Chondrocyte (in vitro differentiated cells): ENCODE measurements around the gene ARFGEF3. TPM values are rescaled to one million over a fixed set of nuclear protein-coding genes. Genes with fewer than 3 reads are reported as not detected.

Experiments used
- DNase-seq: peaks from one replicate; pipeline ENCODE4 v3.0.0; 2021; ENCODE audit warnings: mixed read lengths, low spot score
- H3K27ac Mint-ChIP-seq: one replicate; pipeline ENCODE4 v1.8.0; 2021; ENCODE audit warnings: mild to moderate bottlenecking, moderate library complexity, mixed read lengths; ENCODE audit not compliant: unreplicated experiment
- H3K27me3 Mint-ChIP-seq: 2 replicates; pipeline ENCODE4 v1.8.0; 2021; ENCODE audit warnings: low read depth, mixed read lengths
- H3K36me3 Mint-ChIP-seq: 2 replicates; pipeline ENCODE4 v1.8.0; 2021; ENCODE audit warnings: low read depth, mixed read lengths
- H3K4me1 Mint-ChIP-seq: 2 replicates; pipeline ENCODE4 v1.8.0; 2021; ENCODE audit warnings: low read depth, mild to moderate bottlenecking, mixed read lengths
- H3K4me3 Mint-ChIP-seq: one replicate; pipeline ENCODE4 v1.8.0; 2021; ENCODE audit warnings: mild to moderate bottlenecking, moderate library complexity, mixed read lengths; ENCODE audit not compliant: unreplicated experiment
- H3K9me3 Mint-ChIP-seq: 2 replicates; pipeline ENCODE4 v1.8.0; 2021; ENCODE audit warnings: low read depth, mixed read lengths
- total RNA-seq: library from RNA; stranded (reverse); gene quantifications from 3 replicates; pipeline ENCODE4 v1.2.1, GENCODE V29; 2021
- TF ChIP-seq, protein P1 (sequence below): fragments of 200-600 bp; sonication (generic); IDR thresholded peaks from 2 replicates; pipeline ENCODE4 v1.5.0; 2021; ENCODE audit warnings: antibody characterized with exemption, mild to moderate bottlenecking, moderate library complexity

ARFGEF3 gene
- total RNA-seq, 1 donor from 2014 or later = 2.7 TPM

DNA sequence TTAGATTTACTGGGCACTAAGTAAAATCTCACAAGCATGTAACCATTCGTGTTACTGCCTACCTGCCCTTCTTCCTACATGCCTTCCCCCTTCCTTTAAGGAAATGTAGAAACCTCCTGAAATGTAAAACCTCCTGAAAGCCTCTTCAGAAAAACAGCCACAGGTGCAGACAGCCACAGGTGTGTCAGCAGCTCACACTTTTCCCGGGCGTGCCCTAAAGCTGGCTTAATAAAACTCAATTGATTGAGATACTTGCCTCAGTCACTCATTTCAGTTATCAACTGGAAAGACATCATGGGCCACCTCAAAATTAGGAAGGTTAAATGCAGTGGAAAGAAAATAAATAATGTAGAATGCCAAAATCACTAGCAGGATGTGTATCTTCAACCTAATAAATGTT, 79.6 kb downstream of the ARFGEF3 start:
- H3K4me3 Mint-ChIP-seq = no peak overlapping the region
- no peak overlapping the region for H3K27ac Mint-ChIP-seq
- TF ChIP-seq, protein P1, sequence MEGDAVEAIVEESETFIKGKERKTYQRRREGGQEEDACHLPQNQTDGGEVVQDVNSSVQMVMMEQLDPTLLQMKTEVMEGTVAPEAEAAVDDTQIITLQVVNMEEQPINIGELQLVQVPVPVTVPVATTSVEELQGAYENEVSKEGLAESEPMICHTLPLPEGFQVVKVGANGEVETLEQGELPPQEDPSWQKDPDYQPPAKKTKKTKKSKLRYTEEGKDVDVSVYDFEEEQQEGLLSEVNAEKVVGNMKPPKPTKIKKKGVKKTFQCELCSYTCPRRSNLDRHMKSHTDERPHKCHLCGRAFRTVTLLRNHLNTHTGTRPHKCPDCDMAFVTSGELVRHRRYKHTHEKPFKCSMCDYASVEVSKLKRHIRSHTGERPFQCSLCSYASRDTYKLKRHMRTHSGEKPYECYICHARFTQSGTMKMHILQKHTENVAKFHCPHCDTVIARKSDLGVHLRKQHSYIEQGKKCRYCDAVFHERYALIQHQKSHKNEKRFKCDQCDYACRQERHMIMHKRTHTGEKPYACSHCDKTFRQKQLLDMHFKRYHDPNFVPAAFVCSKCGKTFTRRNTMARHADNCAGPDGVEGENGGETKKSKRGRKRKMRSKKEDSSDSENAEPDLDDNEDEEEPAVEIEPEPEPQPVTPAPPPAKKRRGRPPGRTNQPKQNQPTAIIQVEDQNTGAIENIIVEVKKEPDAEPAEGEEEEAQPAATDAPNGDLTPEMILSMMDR = no peak
- H3K36me3 Mint-ChIP-seq = no peaks in the 10 kb centered on the region
- no peaks in the 10 kb centered on the region for H3K9me3 Mint-ChIP-seq
- peaks cover 11% of the 10 kb centered on the region for H3K4me1 Mint-ChIP-seq
- DNase-seq = no peak
- H3K27me3 Mint-ChIP-seq = no peaks in the 10 kb centered on the region

DNA sequence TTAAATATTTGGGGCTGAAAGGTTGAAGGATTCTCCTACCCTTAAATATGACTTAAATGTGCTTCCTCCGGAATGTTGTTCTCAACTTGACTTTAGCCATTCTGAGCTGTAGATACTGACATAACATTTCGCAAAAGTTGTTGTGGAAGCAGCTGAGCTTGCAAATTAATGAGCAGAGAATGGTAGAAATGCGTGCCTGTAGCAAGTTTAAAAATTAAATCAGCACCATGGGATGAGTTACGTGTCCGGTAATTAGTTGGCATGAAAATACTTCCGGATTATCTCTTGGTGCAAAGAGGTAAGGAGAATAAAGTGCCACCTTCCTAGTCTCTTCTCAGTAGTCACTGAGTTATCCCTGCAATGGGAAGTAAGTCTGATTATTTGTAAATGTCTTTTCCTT, 80.2 kb downstream of the ARFGEF3 start:
- Mint-ChIP-seq H3K27ac (no peak overlapping the region), H3K27me3 (no peaks in the 10 kb centered on the region), H3K9me3 (no peaks in the 10 kb centered on the region), H3K4me1 (peaks cover 11% of the 10 kb centered on the region), H3K4me3 (no peak overlapping the region), H3K36me3 (no peaks in the 10 kb centered on the region)
- DNase-seq = no peak
- TF ChIP-seq, protein P1 = no peak

DNA sequence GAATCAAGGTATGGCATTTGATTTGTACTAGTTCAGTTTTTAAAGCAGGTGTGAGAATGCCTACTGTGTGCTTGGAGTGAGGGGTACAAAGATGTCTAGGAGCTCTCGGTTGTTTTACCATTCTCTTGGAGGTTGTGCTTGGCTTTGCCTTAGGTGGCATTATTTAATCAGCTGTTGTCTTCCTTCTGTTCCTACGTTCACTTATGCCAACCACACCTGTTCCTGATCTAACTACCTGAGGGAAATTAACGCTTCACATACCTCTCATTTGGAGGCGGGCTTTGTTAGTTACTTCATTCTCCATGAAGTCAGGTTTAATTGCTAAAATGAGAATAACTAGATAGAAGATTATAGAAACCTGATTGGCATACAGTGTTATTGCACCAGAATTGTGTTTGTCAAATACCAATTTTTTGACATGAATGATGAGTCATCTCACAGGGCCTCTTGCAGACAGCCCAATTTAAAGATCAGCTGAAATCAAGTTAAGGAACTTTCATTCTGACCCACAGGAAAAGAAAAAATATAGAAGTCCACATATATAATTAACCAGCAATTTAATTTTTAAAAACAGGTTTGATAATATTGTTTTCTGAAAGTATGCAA, 81.4 kb downstream of the ARFGEF3 start:
- H3K27me3 Mint-ChIP-seq = no peaks in the 10 kb centered on the region
- no peak for DNase-seq
- H3K27ac Mint-ChIP-seq = no peak overlapping the region
- TF ChIP-seq, protein P1 = no peak
- H3K4me3 Mint-ChIP-seq = no peak overlapping the region
- H3K36me3 Mint-ChIP-seq = no peaks in the 10 kb centered on the region
- no peaks in the 10 kb centered on the region for H3K9me3 Mint-ChIP-seq
- H3K4me1 Mint-ChIP-seq = peaks cover 11% of the 10 kb centered on the region

DNA sequence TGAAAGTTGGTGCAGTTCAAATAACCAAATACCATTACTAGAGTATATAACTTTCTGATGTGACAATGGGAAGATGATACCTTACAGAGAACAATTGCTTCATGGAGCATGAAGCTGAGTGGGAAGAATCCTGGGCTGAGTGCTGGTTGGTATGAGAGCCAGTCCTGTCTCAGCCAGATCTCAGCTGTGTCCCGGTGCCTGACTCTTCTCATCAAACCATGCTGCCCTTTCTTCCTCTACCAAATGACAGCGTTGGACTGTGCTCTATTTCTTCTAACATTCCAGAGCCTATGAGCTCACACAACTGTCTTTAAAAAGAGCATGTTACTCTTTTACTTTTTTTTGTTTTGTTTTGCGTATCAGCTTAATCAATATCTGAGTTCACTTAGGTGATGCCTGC, 84.0 kb downstream of the ARFGEF3 start:
- TF ChIP-seq, protein P1 = no peak
- H3K27ac Mint-ChIP-seq = no peak overlapping the region
- no peaks in the 10 kb centered on the region for H3K27me3 Mint-ChIP-seq
- H3K9me3 Mint-ChIP-seq = no peaks in the 10 kb centered on the region
- H3K4me1 Mint-ChIP-seq = peaks cover 7% of the 10 kb centered on the region
- DNase-seq = no peak
- no peaks in the 10 kb centered on the region for H3K36me3 Mint-ChIP-seq
- H3K4me3 Mint-ChIP-seq = no peak overlapping the region

DNA sequence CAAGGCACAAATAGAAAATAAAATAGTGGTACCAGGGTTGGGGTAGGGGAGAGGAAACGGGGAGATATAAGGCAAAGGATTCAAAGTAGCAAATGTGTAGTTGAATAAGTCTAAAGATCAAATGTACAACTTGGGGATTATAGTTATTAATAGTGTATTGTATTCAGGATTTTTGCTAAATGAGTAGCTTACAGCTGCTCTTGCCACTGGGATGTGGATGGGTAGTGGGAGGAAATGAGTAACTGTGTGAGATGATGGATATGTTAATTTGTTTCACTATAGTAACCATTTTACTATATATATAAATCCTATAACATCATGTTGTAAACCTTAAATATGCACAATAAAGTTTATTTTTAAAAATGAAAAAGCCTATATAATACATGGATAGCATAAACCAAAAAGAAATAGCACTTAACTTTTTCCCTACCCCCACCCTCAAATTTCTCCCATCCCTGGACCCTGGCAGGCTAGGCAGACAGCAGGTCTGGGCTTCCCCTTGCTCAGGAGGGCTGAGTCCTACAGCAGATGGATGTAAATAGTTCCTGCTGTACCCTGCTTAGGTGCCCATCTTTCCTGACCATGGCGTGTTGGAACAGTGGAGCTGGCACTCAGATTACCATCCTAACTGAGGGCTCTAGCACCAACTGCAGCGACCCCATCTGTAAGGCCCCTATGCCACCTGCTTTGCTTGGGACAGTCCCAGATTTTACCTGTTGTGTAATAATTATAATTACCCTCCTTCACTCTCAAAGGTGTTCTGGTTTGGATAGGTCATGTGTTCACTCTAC, 85.1 kb downstream of the ARFGEF3 start:
- no peak for DNase-seq
- H3K27me3 Mint-ChIP-seq = no peaks in the 10 kb centered on the region
- H3K36me3 Mint-ChIP-seq = no peaks in the 10 kb centered on the region
- H3K27ac Mint-ChIP-seq = peak overlapping the region; percentile 71
- no peak overlapping the region for H3K4me3 Mint-ChIP-seq
- H3K4me1 Mint-ChIP-seq = peaks cover 3% of the 10 kb centered on the region
- no peaks in the 10 kb centered on the region for H3K9me3 Mint-ChIP-seq
- TF ChIP-seq, protein P1 = no peak
